CD14-positive monocyte (primary cell): ENCODE measurements around the gene PLXNA1. TPM values are rescaled to one million over a fixed set of nuclear protein-coding genes. Genes with fewer than 3 reads are reported as not detected.

ENCODE experiments used
- DNase-seq, 3 donors: peaks; one replicate each; pipeline ENCODE4 v3.0.0-alpha.2; 2011 to 2022
- H2AFZ ChIP-seq: 2 replicates; pipeline ENCODE4 v1.6.0; 2012; ENCODE audit warnings: mild to moderate bottlenecking, low read depth, low read length, inconsistent platforms; ENCODE audit not compliant: insufficient read depth, poor library complexity, severe bottlenecking
- H3K27ac ChIP-seq, 2 donors: 1 replicate in 1 of 2; 2 replicates in 1 of 2; pipeline ENCODE4 v1.5.1; 2012 to 2013; ENCODE audit warnings: low read length in 2 of 2, control low read depth in 1 of 2, inconsistent platforms in 1 of 2, low read depth in 1 of 2, mild to moderate bottlenecking in 1 of 2
- H3K27me3 ChIP-seq, 2 donors: one replicate each; pipeline versions ENCODE4 v1.6.0 to v1.6.1; 2011 to 2013; ENCODE audit warnings: low read length in 2 of 2; ENCODE audit not compliant: control insufficient read depth in 2 of 2, insufficient read depth in 2 of 2
- H3K36me3 ChIP-seq, 2 donors: replicated peaks in 1 of 2; 1 replicate in 1 of 2; 2 replicates in 1 of 2; pipeline versions ENCODE4 v1.5.1 to v1.6.1; 2012 to 2013; ENCODE audit warnings: low read length in 2 of 2, control low read depth in 1 of 2, inconsistent platforms in 1 of 2, mild to moderate bottlenecking in 1 of 2; ENCODE audit not compliant: insufficient read depth in 2 of 2, control insufficient read depth in 1 of 2
- H3K4me1 ChIP-seq, 2 donors: 1 replicate in 1 of 2; 2 replicates in 1 of 2; pipeline versions ENCODE4 v1.5.1 to v1.6.1; 2012 to 2013; ENCODE audit warnings: low read length in 2 of 2, control low read depth in 1 of 2, inconsistent platforms in 1 of 2, mild to moderate bottlenecking in 1 of 2, moderate library complexity in 1 of 2; ENCODE audit not compliant: insufficient read depth in 2 of 2, control insufficient read depth in 1 of 2
- H3K4me2 ChIP-seq: replicated peaks from 2 replicates; pipeline ENCODE3; 2012; ENCODE audit warnings: low read length, moderate library complexity, mild to moderate bottlenecking; ENCODE audit not compliant: poor library complexity, severe bottlenecking; ENCODE audit errors: extremely low read depth
- H3K4me3 ChIP-seq, 3 experiments: fragments of 200-600 bp in 1 of 3; sonication (generic) in 1 of 3; replicated peaks in 1 of 3; 1 replicate in 2 of 3; 2 replicates in 1 of 3; pipeline ENCODE4 v1.5.1; 2011 to 2013; ENCODE audit warnings: low read length in 3 of 3, mild to moderate bottlenecking in 3 of 3, control low read depth in 2 of 3, low read depth in 2 of 3, inconsistent platforms in 1 of 3, moderate library complexity in 1 of 3
- H3K79me2 ChIP-seq: 2 replicates; pipeline ENCODE4 v1.6.0; 2012; ENCODE audit warnings: mild to moderate bottlenecking, control low read depth, inconsistent platforms, low read length, moderate library complexity; ENCODE audit not compliant: insufficient read depth
- H3K9ac ChIP-seq: 2 replicates; pipeline ENCODE4 v1.6.0; 2017; ENCODE audit warnings: low read length, mild to moderate bottlenecking; ENCODE audit not compliant: insufficient read depth, poor library complexity, severe bottlenecking
- H3K9me3 ChIP-seq, 2 donors: replicated peaks in 1 of 2; 1 replicate in 1 of 2; 2 replicates in 1 of 2; pipeline versions ENCODE4 v1.5.1 to v1.6.1; 2012 to 2013; ENCODE audit warnings: low read length in 2 of 2, control low read depth in 1 of 2; ENCODE audit not compliant: control insufficient read depth in 1 of 2, insufficient read depth in 1 of 2
- H4K20me1 ChIP-seq: 2 replicates; pipeline ENCODE4 v1.6.0; 2012; ENCODE audit warnings: mild to moderate bottlenecking, low read length, control low read depth, moderate library complexity; ENCODE audit not compliant: insufficient read depth
- H3K27ac Mint-ChIP-seq, 7 donors: one replicate each; pipeline ENCODE4 v1.8.0; 2020; ENCODE audit warnings: mild to moderate bottlenecking in 7 of 7, mixed read lengths in 7 of 7, moderate library complexity in 6 of 7, inconsistent platforms in 2 of 7
- H3K27me3 Mint-ChIP-seq, 3 donors: one replicate each; pipeline ENCODE4 v1.8.0; 2021 to 2022; ENCODE audit warnings: low read depth in 3 of 3, mild to moderate bottlenecking in 3 of 3, mixed read lengths in 3 of 3, moderate library complexity in 3 of 3, inconsistent platforms in 1 of 3
- H3K36me3 Mint-ChIP-seq, 2 donors: one replicate each; pipeline ENCODE4 v1.8.0; 2020; ENCODE audit warnings: mixed read lengths in 2 of 2, inconsistent platforms in 1 of 2, mild to moderate bottlenecking in 1 of 2
- H3K4me1 Mint-ChIP-seq: one replicate; pipeline ENCODE4 v1.8.0; 2020; ENCODE audit warnings: mild to moderate bottlenecking, mixed read lengths
- H3K4me3 Mint-ChIP-seq, 2 donors: one replicate each; pipeline ENCODE4 v1.8.0; 2020; ENCODE audit warnings: mild to moderate bottlenecking in 2 of 2, mixed read lengths in 2 of 2, moderate library complexity in 1 of 2
- H3K9me3 Mint-ChIP-seq, 7 donors: one replicate each; pipeline ENCODE4 v1.8.0; 2020 to 2022; ENCODE audit warnings: mixed read lengths in 7 of 7, mild to moderate bottlenecking in 6 of 7, moderate library complexity in 6 of 7, inconsistent platforms in 2 of 7
- WGBS: methylation state at CpG from one replicate; pipeline ENCODE4 v1.1.5; 2013; ENCODE audit warnings: missing lambda C conversion rate; ENCODE audit not compliant: insufficient coverage; 5-methylcytosine and 5-hydroxymethylcytosine counted together
- intact Hi-C, 2 donors: fragments of 100-400 bp; cut with micrococcal nuclease; formaldehyde crosslinking; loops; one replicate each; pipeline versions ENCODE4 v1.15.0 to v1.15.1; 2023
- polyA plus RNA-seq, 3 donors: library from polyadenylated mRNA; depleted of rRNA in 1 of 3; unstranded in 2 of 3; stranded (reverse) in 1 of 3; fragments of 300-500 nt in 2 of 3; fragments of >200 nt in 1 of 3; fragmentation: Illumina TruSeq in 2 of 3; gene quantifications; 1 replicate in 2 of 3; 2 replicates in 1 of 3; pipeline ENCODE4 v1.2.3, GENCODE V29; 2012 to 2021
- TF ChIP-seq, protein P1 (sequence below): fragments of 200-600 bp; IDR thresholded peaks from one replicate; pipeline ENCODE4 v1.8.0; 2022; ENCODE audit warnings: antibody characterized with exemption, mild to moderate bottlenecking

PLXNA1 gene
- polyA plus RNA-seq, 3 donors, result 2.7 TPM; not detected in 2

DNA sequence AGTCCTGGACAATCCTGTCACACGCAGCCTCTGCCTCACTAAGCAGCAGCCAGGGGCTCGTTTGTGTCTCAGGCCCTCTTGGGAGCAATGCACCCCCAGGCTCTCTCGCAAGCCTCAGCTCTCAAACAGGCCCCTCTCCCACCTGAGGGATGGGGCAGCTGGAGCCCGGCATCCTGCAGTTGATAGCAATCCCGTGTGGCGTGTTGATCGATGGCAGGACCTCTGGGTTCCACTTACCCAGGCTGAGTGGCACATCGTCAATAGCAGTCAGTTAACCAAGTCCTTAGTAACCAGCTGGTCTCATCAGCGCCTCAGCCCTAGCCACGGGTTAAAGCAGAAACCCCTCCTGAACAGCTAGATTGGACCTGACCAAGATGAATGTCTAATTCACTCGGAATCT is 36.5 kb upstream of the PLXNA1 start:
- no peak overlapping the region for H3K4me2 ChIP-seq
- no peaks in the 10 kb centered on the region for H4K20me1 ChIP-seq
- H3K9me3 Mint-ChIP-seq, result peaks cover 0 to 3% (median 0%) of the 10 kb centered on the region in 7 donors
- H3K27ac Mint-ChIP-seq, result no peak overlapping the region
- H3K27me3 ChIP-seq, result peaks cover 6 to 30% of the 10 kb centered on the region in 2 donors
- no peak overlapping the region for H3K4me3 ChIP-seq
- H3K4me3 Mint-ChIP-seq, result no peak overlapping the region
- 97% methylated on average over 10 of the region's 11 CpGs for WGBS
- H3K36me3 ChIP-seq, result no peaks in the 10 kb centered on the region
- no peak overlapping the region for H3K27ac ChIP-seq
- H3K9ac ChIP-seq, result no peak overlapping the region
- no peak overlapping the region for H2AFZ ChIP-seq
- TF ChIP-seq, protein P1, sequence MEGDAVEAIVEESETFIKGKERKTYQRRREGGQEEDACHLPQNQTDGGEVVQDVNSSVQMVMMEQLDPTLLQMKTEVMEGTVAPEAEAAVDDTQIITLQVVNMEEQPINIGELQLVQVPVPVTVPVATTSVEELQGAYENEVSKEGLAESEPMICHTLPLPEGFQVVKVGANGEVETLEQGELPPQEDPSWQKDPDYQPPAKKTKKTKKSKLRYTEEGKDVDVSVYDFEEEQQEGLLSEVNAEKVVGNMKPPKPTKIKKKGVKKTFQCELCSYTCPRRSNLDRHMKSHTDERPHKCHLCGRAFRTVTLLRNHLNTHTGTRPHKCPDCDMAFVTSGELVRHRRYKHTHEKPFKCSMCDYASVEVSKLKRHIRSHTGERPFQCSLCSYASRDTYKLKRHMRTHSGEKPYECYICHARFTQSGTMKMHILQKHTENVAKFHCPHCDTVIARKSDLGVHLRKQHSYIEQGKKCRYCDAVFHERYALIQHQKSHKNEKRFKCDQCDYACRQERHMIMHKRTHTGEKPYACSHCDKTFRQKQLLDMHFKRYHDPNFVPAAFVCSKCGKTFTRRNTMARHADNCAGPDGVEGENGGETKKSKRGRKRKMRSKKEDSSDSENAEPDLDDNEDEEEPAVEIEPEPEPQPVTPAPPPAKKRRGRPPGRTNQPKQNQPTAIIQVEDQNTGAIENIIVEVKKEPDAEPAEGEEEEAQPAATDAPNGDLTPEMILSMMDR, result no peak
- intact Hi-C loops, result no loop called here
- peaks cover 17 to 64% (median 58%) of the 10 kb centered on the region in 3 donors for H3K27me3 Mint-ChIP-seq
- H3K9me3 ChIP-seq, result no peaks in the 10 kb centered on the region
- no peak for DNase-seq
- H3K36me3 Mint-ChIP-seq, result no peaks in the 10 kb centered on the region
- peaks cover 7 to 15% of the 10 kb centered on the region in 2 donors for H3K4me1 ChIP-seq
- no peaks in the 10 kb centered on the region for H3K79me2 ChIP-seq
- peaks cover 12% of the 10 kb centered on the region for H3K4me1 Mint-ChIP-seq

DNA sequence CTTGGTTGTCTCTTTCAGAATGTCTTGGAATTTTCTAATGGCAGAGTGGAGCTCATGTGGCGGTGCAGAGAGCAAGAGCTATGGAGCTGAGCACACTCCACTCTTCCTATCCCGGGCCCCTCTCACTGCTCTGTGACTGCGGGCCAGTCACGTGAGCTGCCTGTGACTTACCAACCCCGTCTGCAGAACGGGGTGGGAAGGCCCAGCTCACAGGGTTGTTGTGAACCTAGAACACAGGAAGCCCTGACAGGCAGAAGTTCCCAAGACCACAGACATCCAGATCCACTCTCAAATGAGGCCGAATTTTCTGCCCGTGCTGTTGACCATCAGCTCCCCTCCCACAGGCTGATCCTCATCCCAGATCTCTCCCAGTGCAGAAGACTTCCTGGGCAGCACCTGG is 35.5 kb upstream of the PLXNA1 start:
- peaks cover 14 to 55% (median 53%) of the 10 kb centered on the region in 3 donors for H3K27me3 Mint-ChIP-seq
- no peak overlapping the region for H3K27ac ChIP-seq
- intact Hi-C loops, result no loop called here
- peaks cover 7 to 15% of the 10 kb centered on the region in 2 donors for H3K4me1 ChIP-seq
- no peaks in the 10 kb centered on the region for H3K79me2 ChIP-seq
- H3K4me3 Mint-ChIP-seq, result peak overlapping the region in 1 of 2 donors; percentile 39
- no peak overlapping the region for H2AFZ ChIP-seq
- WGBS, result 18% methylated on average over 6 of the region's 8 CpGs
- no peaks in the 10 kb centered on the region for H4K20me1 ChIP-seq
- H3K4me2 ChIP-seq, result no peak overlapping the region
- no peak overlapping the region for H3K9ac ChIP-seq
- peak overlapping the region in 2 of 7 donors; percentile 0 to 45 for H3K27ac Mint-ChIP-seq
- no peaks in the 10 kb centered on the region for H3K36me3 ChIP-seq
- H3K4me3 ChIP-seq, result no peak overlapping the region
- H3K9me3 Mint-ChIP-seq, result peaks cover 0 to 3% (median 0%) of the 10 kb centered on the region in 7 donors
- peaks cover 12% of the 10 kb centered on the region for H3K4me1 Mint-ChIP-seq
- no peaks in the 10 kb centered on the region for H3K9me3 ChIP-seq
- TF ChIP-seq, protein P1, result no peak
- peaks cover 0 to 26% of the 10 kb centered on the region in 2 donors for H3K27me3 ChIP-seq
- H3K36me3 Mint-ChIP-seq, result no peaks in the 10 kb centered on the region
- DNase-seq, result peak in 1 of 3 donors; percentile 15
